Measurements from ENCODE around the gene CBFA2T2.
A peak's percentile ranks its signal among the peaks of the same experiment; 100 is the strongest.
"Not testable (repeated sequence)": the region's sequence is repeated elsewhere in the genome, so short reads cannot be mapped to it uniquely, and the experiment has no call there.

The CBFA2T2 gene

DNA sequence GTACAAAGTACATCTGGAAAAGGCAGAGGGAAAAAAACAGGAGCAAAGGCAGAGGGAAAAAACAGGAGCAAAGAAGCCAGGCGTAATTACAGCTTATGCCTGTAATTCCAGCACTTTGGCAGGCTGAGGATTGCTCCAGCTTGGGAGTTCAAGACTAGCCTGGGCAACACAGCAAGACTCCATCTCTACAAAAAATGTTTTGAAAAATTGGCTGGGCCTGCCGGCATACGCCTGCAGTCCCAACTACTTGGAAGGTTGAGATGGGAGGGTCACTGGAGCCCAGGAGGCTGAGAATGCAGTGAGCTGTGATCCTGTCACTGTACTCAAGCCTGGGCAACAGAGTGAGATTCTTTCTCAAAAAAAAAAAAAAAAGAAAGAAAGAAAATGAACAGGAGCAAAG, 19.0 kb upstream of the CBFA2T2 start:
- no peak for DNase-seq (ENCODE audit: low spot score)

- no peak for DNase-seq (ENCODE audit: low spot score)
Measured at GRCh38 chr20:33472868-33473435, 16.9 kb upstream of the CBFA2T2 start.

- no peak for DNase-seq (ENCODE audit: low spot score)
Measured at GRCh38 chr20:33474097-33474873, 15.6 kb upstream of the CBFA2T2 start.

DNA sequence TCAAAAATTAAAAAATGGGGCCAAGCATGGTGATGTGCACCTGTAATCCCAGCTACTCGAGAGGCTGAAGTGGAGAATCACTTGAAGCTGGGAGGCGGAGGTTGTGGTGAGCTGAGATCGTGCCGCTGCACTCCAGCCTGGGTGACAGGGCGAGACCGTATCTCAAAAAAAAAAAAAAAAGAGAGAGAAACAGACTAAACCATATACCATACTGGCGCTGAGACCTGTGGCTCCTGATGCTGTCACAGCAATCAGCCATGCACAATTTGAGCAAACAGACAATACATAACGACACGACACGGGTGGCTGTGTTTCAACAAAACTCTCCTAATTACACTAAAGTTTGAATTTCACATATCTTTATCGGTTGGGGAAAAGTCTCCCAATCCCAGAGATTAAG, 14.9 kb upstream of the CBFA2T2 start:
- DNase-seq (ENCODE audit: low spot score), result no peak

DNA sequence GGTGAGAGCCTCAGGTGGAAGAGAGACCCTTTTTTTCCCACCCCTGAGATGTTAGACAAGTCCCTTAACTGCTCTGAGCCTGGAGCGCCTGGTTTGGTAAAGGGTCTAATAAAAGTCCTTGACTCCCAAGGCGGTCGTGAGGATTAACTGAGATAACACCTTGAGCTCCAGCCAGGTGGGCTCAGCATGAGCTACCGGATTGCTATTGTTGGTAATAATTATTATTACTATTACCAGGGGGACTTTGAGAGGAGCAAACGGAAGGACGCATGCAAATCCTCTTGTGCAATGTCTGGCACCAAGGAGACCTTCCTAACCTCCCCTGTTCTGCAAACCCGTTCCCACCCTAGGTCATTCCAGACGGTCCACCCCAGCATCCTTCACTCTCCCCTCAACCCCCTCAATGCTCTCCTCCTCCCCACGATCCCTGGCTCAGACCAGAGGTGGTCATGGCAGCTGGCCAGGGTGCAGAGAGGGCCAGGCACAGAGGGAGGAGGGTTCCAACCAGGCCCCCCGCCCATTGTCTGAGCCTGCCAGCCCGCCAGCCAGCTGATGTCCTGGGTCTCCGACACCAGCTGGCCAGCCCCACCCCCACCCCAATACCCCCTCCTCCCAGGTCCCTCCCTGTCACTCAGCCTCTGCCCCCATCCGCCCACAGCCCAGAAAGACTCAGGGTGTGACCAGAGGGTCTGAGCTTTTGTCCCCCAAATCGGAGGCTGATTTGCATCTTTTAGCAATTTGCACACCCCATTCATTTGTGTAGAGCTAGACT, 14.3 kb upstream of the CBFA2T2 start:
- DNase-seq (ENCODE audit: low spot score), result no peak

- DNase-seq (ENCODE audit: low spot score), result no peak
Measured at GRCh38 chr20:33477386-33478234, 12.3 kb upstream of the CBFA2T2 start.

DNA sequence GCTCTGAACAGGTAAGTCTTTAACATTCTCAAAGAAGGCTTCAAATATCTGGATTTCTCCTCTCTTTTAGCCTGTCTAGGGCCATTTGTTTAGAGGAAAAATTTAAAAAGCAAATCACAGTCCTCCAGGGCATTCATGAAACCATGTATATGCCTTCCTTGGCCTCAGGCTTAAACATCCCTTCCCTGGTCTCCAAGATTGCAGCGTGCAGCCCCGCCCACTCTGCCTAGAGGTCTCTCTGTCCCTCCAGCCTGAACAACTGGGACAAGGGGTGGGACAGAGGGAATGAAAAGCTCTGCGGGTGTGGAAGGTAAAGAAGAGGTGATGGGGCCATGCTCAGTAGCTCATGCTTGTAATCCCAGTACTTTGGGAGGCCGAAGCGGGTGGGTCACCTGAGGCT, 9.8 kb upstream of the CBFA2T2 start:
- no peak for DNase-seq (ENCODE audit: low spot score)

- no peak for DNase-seq (ENCODE audit: low spot score)
Measured at GRCh38 chr20:33481431-33481941, 8.4 kb upstream of the CBFA2T2 start.

GRCh38 chr20:33482581-33482980, 7.3 kb upstream of the CBFA2T2 start:
- no peak for DNase-seq (ENCODE audit: low spot score)

GRCh38 chr20:33483186-33483585, 6.7 kb upstream of the CBFA2T2 start:
- not testable (repeated sequence) for DNase-seq (ENCODE audit: low spot score)

GRCh38 chr20:33488201-33488600, 1.7 kb upstream of the CBFA2T2 start:
- no peak for DNase-seq (ENCODE audit: low spot score)

- not testable (repeated sequence) for DNase-seq (ENCODE audit: low spot score)
Measured at GRCh38 chr20:33488661-33489494, 1.0 kb upstream of the CBFA2T2 start.

GRCh38 chr20:33489495-33490022, 337 bp upstream of the CBFA2T2 start:
- DNase-seq (ENCODE audit: low spot score), result peak; percentile 99

DNA sequence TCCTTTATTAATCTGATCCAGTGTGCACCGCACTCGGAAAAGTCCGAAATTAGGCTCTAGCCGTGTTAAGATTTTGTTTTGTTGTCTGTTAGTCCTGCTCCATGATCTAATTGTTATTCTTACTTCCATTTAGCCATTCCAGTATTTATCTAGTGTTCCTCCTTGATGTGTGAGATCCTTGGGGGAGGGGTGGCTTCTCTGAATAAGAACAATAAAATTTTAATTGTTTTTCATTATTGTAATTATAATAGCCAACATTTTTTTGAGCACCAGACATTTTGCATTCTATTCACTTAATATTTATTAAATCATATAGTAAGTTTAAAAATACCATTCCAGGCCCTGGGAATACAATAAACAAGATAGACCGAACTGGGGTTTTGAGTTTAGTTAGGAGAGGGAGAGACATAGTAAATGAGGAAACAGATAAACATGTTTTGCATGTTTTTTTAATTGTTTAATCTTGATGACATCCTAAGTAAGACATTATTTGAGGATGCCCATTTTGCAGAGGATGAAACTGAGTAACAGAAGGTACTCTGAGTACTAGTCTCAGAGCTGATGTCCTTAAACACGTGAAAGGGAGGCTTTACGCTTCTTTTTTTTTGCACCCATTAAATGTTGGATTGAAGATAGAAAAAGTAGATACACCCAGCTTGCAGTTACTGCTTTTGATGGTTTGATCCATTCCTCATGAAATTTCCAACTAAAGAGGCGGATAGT, 1.2 kb downstream of the CBFA2T2 start:
- DNase-seq (ENCODE audit: low spot score), result no peak

DNA sequence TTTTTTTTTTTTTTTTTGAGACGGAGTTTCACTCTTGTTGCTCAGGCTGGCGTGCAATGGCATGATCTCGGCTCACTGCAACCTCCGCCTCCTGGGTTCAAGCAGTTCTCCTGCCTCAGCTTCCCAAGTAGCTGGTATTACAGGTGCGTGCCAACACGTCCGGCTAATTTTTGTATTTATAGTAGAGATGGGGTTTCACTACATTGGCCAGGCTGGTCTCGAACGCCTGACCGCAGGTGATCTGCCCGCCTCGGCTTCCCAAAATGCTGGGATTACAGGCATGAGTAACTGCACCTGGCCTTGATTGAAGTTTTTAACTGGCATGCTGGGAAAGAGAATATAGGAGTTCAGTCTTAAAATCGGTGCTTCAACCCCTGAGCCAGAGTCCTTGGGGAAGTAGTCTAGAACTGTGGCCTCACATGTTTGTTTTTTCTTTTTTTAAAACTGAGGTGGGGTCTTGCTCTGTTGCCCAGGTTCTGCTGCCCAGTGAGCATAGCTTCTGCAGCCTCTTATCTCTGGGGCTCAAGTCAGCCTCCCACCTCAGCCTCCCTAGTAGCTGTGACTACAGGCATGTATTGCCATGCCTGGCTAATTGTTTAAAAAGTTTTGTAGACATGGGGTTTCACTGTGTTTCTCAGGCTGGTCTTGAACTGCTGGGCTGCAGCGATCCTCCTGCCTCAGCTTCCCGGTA, 3.3 kb downstream of the CBFA2T2 start:
- no peak for DNase-seq (ENCODE audit: low spot score)

GRCh38 chr20:33496776-33497175, 6.9 kb downstream of the CBFA2T2 start:
- DNase-seq (ENCODE audit: low spot score), result not testable (repeated sequence)

DNA sequence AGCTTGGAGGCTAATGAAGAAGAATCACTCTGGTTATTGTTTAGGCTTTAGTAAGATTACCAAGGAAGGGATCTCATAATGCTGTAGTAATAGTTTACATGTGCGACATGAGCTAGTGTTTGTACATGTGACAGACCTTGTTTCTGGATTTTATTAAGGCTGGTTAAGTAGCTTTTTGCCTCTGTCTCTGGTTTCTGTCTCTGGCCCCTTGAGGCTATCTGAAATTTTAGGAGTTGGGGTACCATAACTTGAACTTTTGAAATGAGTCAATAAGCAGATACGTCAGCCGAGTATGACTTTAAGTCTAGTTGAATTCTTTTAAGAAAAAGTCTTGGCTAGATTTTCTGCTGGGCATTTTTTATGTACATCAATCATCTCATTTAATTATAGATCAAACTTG, 9.5 kb downstream of the CBFA2T2 start:
- DNase-seq (ENCODE audit: low spot score), result no peak

GRCh38 chr20:33501000-33501399, 11.1 kb downstream of the CBFA2T2 start:
- DNase-seq (ENCODE audit: low spot score), result no peak

GRCh38 chr20:33503564-33503963, 13.7 kb downstream of the CBFA2T2 start:
- no peak for DNase-seq (ENCODE audit: low spot score)
